Measurements from ENCODE around the gene MON1A. TPM values are rescaled to one million over a fixed set of nuclear protein-coding genes. Genes with fewer than 3 reads are reported as not detected.
"Not testable (repeated sequence)": the region's sequence is repeated elsewhere in the genome, so short reads cannot be mapped to it uniquely, and the experiment has no call there.

Gene MON1A
- total and polyA plus RNA-seq, 8 donors, result 2.3 to 7.7 (median 4.5) TPM

DNA sequence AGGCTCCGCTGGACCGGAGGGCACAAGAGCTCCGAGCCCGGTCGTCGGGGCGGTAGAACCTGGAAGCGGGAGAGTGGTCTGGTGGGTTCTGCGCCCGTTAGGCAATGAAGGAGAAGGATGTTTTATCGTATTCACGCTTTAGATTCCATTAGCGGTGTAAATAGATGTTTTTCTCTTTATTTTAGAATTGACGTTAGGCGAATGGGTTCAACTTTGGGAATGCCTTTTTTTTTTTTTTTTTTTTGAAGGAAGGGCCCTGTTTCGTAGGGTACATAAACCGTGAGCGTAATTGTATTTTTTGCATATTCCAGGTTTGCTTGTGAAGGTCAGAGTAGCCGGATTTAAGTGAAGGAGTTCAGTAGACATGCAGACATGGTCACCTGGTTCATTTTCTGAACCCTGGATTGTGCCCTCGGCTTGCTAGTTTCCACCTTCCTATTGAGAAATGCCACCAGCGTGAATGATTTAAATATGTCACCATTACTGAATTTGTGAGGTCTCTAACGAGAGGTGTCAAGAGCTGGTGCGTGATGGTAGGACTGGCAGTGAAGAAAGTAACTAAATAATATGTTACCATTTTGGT, 11.1 kb upstream of the MON1A start:
- Histone ChIP-seq H3K27ac (peak overlapping the region; percentile 83 to 92 (median 88)), H3K9me3 (no peaks in the 10 kb centered on the region), H3K4me3 (peak overlapping the region; percentile 65 to 96 (median 82)), H3K27me3 (no peaks in the 10 kb centered on the region), H3K4me1 (peaks cover 0 to 8% (median 5%) of the 10 kb centered on the region in 3 donors), H3K36me3 (no peaks in the 10 kb centered on the region)
- no peak for FAIRE-seq
- DNase-seq, result no peak
- ATAC-seq, result no peak
- intact Hi-C loops (cut with DNase I), result no loop called here
- TF ChIP-seq, protein P1, sequence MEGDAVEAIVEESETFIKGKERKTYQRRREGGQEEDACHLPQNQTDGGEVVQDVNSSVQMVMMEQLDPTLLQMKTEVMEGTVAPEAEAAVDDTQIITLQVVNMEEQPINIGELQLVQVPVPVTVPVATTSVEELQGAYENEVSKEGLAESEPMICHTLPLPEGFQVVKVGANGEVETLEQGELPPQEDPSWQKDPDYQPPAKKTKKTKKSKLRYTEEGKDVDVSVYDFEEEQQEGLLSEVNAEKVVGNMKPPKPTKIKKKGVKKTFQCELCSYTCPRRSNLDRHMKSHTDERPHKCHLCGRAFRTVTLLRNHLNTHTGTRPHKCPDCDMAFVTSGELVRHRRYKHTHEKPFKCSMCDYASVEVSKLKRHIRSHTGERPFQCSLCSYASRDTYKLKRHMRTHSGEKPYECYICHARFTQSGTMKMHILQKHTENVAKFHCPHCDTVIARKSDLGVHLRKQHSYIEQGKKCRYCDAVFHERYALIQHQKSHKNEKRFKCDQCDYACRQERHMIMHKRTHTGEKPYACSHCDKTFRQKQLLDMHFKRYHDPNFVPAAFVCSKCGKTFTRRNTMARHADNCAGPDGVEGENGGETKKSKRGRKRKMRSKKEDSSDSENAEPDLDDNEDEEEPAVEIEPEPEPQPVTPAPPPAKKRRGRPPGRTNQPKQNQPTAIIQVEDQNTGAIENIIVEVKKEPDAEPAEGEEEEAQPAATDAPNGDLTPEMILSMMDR (IDR thresholded peaks at IDR 0.05), result no peak
- WGBS, 2 donors, result 4% methylated on average over 23 of the region's 23 CpGs

DNA sequence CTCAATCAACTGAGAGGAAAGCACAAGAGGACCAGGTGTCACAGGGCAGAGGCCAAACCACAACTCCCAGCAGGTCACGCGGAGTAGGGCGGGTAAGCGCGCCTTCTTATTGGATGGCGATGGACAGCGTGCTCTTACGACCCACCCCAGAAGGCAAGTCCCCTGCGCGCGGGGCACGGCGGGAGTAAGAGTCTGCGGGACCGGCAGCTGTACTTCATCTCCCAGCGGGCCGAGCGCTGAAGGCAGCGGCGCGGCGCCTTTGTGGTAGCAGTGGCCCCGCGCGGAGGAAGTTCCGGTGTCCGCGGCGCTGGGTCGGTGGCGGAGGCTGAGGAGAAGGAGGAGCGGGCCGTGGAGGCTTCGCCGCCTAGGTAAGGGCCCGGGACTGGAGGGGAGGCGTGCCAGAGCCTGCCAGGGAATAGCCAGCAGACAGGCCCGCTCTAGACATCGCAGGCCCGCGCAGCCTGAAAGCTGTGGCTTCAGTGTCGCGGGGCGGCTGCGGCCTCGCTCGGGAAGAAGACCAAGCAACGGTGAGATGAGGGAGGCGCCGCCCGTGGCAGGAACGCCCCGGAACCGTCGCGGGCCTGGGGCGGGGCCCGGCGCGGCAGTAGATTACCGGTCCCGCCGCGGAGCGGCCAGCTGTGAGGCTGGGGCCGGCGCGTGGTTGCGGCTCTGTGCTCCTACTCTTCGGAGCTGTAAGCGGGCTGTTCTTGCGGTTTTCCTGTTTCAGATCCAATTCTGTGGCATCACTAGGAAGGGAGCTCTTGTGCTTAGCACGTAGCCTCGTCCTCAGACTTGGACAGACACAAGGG, 10.5 kb upstream of the MON1A start, which contains the start of gene RBM6:
Gene RBM6 (plus strand): TSS at position 293 of the 809 bp plus-strand sequence. CDS start 22,492 bp downstream, outside the sequence.
- H3K4me3 ChIP-seq, result peak within 1 kb of the TSS; percentile 65 to 96 (median 82)
- H3K4me1 ChIP-seq, result peaks cover 0 to 8% (median 5%) of the 10 kb centered on the region in 3 donors
- H3K27me3 ChIP-seq, result no peaks in the 10 kb centered on the region
- peak; percentile 85 for FAIRE-seq
- 0% methylated on average over 64 to 74 of the region's 74 CpGs for WGBS, 2 donors
- peak; percentile 97 to 99 (median 98) for ATAC-seq
- TF ChIP-seq, protein P1 (IDR thresholded peaks at IDR 0.05), result no peak
- H3K36me3 ChIP-seq, result no peaks in the 10 kb centered on the region
- H3K9me3 ChIP-seq, result no peaks in the 10 kb centered on the region
- H3K27ac ChIP-seq, result peak within 1 kb of the TSS; percentile 83 to 92 (median 88)
- peak; percentile 95 to 99 (median 96) for DNase-seq
- intact Hi-C loops (cut with DNase I), result no loop called here

DNA sequence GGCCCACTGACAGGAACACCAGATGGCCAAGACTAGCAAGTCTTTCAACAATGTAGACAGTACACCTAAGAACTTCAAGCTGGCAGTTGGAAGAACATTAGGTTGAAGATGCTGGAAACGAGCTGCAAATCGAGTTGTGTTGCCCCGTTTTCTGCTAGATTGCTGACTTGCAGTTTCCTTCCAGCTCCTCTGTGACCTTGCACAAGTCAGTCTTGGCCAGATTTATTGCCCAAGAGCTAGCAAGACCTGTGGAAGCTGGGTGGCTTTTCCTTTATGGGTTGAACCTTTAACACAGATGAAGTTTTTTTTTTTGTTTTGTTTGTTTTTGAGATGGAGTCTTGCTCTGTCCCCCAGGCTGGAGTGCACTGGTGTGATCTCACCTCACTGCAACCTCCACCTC, 7.5 kb upstream of the MON1A start:
- peaks cover 0 to 8% (median 5%) of the 10 kb centered on the region in 3 donors for H3K4me1 ChIP-seq
- DNase-seq, result no peak
- no peaks in the 10 kb centered on the region for H3K27me3 ChIP-seq
- no peaks in the 10 kb centered on the region for H3K9me3 ChIP-seq
- no peak overlapping the region for H3K4me3 ChIP-seq
- intact Hi-C loops (cut with DNase I), result no loop called here
- H3K36me3 ChIP-seq, result no peaks in the 10 kb centered on the region
- TF ChIP-seq, protein P1 (IDR thresholded peaks at IDR 0.05), result no peak
- WGBS, 2 donors, result 19 to 21% methylated on average over 3 of the region's 3 CpGs
- no peak for FAIRE-seq
- ATAC-seq, result no peak
- no peak overlapping the region for H3K27ac ChIP-seq

DNA sequence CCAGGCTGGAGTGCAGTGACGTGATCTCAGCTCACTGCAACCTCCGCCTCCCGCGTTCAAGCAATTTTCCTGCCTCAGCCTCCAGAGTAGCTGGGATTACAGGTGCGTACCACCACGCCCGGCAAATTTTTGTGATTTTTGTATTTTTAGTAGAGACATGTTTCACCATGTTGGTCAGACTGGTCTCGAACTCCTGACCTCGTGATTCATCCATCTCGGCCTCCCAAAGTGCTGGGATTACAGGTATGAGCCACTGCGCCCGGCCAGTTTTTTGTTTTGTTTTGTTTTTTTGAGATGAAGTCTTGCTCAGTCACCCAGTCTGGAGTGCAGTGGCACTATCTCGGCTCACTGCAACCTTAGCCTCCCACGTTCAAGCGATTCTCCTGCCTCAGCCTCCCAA, 2.7 kb upstream of the MON1A start:
- DNase-seq; H3K36me3 ChIP-seq; intact Hi-C loops (cut with DNase I); H3K4me3 ChIP-seq; H3K4me1 ChIP-seq; H3K9me3 ChIP-seq; FAIRE-seq; ATAC-seq; H3K27ac ChIP-seq; H3K27me3 ChIP-seq: not testable (repeated sequence)
- WGBS, 2 donors, result 91% methylated on average over 15 of the region's 15 CpGs

DNA sequence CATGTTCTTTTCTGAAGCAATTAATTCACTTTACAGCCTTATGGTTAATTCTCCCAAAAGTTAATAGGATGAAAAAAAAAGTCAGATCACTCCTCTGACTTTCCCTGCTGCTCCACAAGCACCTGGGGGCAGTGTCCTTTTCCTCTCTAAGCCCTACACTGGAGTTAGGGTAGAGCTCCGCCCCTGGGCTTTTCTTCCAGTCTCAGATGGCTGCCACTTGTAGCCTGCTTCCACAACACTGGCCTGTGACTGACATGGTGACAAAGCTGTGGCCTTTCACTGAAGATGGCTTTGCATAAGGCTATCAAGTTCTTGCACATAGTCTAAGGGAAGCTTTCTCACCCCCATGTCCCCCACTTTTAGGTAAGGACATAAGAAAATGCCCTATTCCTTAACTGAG, 1.3 kb upstream of the MON1A start:
- intact Hi-C loops (cut with DNase I), result no loop called here

More for the DNA sequence above, 1.3 kb upstream of the MON1A start:
- Histone ChIP-seq H3K36me3 (no peaks in the 10 kb centered on the region), H3K27me3 (no peaks in the 10 kb centered on the region), H3K9me3 (no peaks in the 10 kb centered on the region), H3K4me1 (peaks cover 0 to 7% (median 0%) of the 10 kb centered on the region in 3 donors), H3K27ac (no peak overlapping the region), H3K4me3 (no peak overlapping the region)
- FAIRE-seq (no peak), DNase-seq (peak in 2 of 6 donors; percentile 42 to 51), ATAC-seq (peak in 2 of 4 donors; percentile 21 to 33)
- TF ChIP-seq, protein P1 (IDR thresholded peaks at IDR 0.05), result no peak
- WGBS, 2 donors, result 81 to 82% methylated on average over 1 of the region's 1 CpG
